ENCODE measurements around the gene NDFIP2. TPM values are rescaled to one million over a fixed set of nuclear protein-coding genes. Genes with fewer than 3 reads are reported as not detected.

Gene NDFIP2
- polyA plus RNA-seq, 1 of the 3 experiments (the other 2 are of a cell fraction): 21.4 TPM

- Histone ChIP-seq H3F3A (replicated peaks; ENCODE audit: insufficient read depth) (no peaks in the 10 kb centered on the region), H3K27me3 (ENCODE audit: insufficient read depth) (no peaks in the 10 kb centered on the region), H4K20me1 (ENCODE audit: insufficient read depth) (no peaks in the 10 kb centered on the region), H3K4me3 (ENCODE audit: low read depth in 2 of 2, low read length in 1 of 2) (no peak overlapping the region; a peak in 1 of 4 replicates), H2AFZ (ENCODE audit: low read depth) (no peak overlapping the region), H3K9ac (no peak overlapping the region), H3K4me1 (ENCODE audit: control insufficient read depth in 1 of 2, insufficient read depth in 2 of 2, low read depth in 1 of 2, low read length in 1 of 2) (no peaks in the 10 kb centered on the region), H3K9me3 (no peaks in the 10 kb centered on the region; the same call in 1 of the 2 replicates), H3K79me2 (ENCODE audit: insufficient read depth) (no peaks in the 10 kb centered on the region), H3K27ac (ENCODE audit: low read depth in 2 of 2, low read length in 1 of 2) (no peak overlapping the region), H3K4me2 (no peak overlapping the region), H3K36me3 (replicated peaks in 1 of 2; ENCODE audit: control insufficient read depth in 1 of 2, insufficient read depth in 2 of 2, low read length in 1 of 2) (peaks cover 9 to 12% of the 10 kb centered on the region in 2 experiments), H3K9me2 (no peaks in the 10 kb centered on the region)
- 91% methylated on average over 2 of the region's 2 CpGs for WGBS (ENCODE audit: low lambda C conversion rate)
- DNase-seq: no peak
- ChIA-PET CTCF (interaction anchor here (1.1 to 1.5 kb wide), 4 partner anchors 12 to 1457 kb away, joined by 3 to 5 read pairs (median 3); no protein-coding TSS in a partner anchor), POLR2A (no interaction called here)
- TF ChIP-seq RAD21 (IDR thresholded peaks at IDR 0.05; ENCODE audit: low read length) (no peak), MEF2A (IDR thresholded peaks at IDR 0.05; ENCODE audit: borderline replicate concordance, low read depth) (no peak), CHD2 (IDR thresholded peaks at IDR 0.05; ENCODE audit: low read length, partially characterized antibody) (no peak), REST (IDR thresholded peaks at IDR 0.05; ENCODE audit: low read depth, low read length) (no peak), CTCF (IDR thresholded peaks at IDR 0.05) (no peak), ZBTB33 (IDR thresholded peaks at IDR 0.05; ENCODE audit: borderline replicate concordance, low read depth) (no peak), TCF12 (IDR thresholded peaks at IDR 0.05) (no peak), NRF1 (IDR thresholded peaks at IDR 0.05; ENCODE audit: low read depth, low read length) (no peak), GABPA (IDR thresholded peaks at IDR 0.05; ENCODE audit: low read depth) (no peak), ELF1 (IDR thresholded peaks at IDR 0.05) (no peak), JUND (IDR thresholded peaks at IDR 0.05) (no peak), SIN3A (IDR thresholded peaks at IDR 0.05; ENCODE audit: borderline replicate concordance, low read depth, low read length) (no peak), IRF3 (IDR thresholded peaks at IDR 0.05; ENCODE audit: low read depth, low read length) (no peak), GATA2 (CRISPR knock-in tag; IDR thresholded peaks at IDR 0.05) (no peak), PBX3 (IDR thresholded peaks at IDR 0.05) (no peak)
These were observed 80.0 kb downstream of the NDFIP2 start for GRCh38 chr13:79560954-79561353.
